Globus pallidus (tissue), 1 donor: ENCODE measurements around the gene SMURF2.
"Not testable (repeated sequence)": the region's sequence is repeated elsewhere in the genome, so short reads cannot be mapped to it uniquely, and the experiment has no call there.

Source experiments
- DNase-seq: peaks from one replicate; pipeline ENCODE4 v3.0.0-alpha.2; 2015; ENCODE audit warnings: low spot score

SMURF2 gene

DNA sequence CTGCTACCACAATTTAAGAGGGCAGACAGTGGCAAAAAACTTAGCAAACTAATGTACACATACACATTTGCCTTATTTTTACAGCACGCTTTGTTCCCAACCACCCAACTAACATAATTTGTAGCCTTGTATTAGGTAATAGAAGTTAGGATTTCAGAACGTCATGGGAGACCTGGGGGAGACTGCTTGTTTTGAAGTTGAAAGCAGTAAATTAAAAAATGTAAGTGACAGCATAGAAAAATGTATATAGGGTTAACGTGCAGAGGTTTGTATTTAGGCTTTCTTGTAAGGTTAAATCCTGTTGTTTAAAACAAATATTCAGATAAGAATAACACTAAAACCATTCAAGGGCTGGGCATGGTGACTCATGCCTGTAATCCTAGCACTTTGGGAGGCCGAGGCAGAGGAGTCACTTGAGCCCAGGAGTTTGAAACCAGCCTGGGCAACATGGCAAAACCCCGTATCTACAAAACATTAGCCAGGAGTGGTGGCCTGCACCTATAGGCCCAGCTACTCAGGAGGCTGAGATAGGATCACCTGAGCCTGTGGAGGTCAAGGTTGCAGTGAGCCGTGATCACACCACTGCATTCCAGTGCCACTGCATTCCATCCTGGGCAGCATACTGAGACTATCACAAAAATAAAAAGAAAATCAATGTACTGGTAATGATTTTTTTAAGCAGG lies 2.3 kb upstream of the SMURF2 start:
- not testable (repeated sequence) for DNase-seq

DNA sequence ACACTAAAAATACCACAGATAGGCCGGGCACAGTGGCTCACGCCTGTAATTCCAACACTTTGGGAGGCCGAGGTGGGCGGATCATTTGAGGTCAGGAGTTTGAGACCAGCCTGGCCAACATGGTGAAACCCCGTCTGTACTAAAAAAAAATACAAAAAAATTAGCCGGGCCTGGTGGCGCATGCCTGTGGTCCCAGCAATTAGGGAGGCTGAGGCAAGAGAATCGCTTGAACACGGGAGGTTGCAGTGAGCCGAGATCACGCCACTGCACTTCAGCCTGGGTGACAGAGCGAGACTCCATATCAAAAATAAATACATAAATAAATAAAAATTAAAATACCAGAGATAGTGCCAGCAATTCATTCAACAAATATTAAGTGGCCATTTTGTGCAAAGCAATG lies 1.7 kb upstream of the SMURF2 start:
- not testable (repeated sequence) for DNase-seq

DNA sequence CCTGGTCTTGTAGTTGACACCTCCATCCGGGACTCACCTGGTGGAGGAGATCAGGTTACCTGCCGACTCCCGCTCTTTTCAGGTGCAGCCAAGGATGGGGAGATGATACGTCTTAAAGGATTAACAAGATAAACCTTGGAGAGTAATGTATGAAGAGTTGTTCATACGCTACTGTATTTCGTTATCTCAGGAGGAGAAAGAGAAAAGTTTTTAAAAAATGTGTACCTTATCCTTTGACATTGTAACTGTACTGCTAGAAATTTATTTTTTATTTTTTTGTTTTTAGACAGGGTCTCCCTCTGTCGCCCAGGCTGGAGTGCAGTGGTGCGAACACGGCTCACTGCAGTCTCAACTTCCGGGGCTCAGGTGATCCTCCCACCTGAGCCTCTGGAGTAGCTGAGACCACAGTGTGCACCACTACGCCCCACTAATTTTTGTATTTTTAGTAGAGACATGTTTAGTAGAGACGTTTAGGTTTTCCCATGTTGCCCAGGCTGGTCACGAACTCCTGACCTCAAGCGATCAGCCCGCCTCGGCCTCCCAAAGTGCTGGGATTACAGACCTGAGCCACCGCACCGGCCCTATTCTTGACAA lies 764 bp upstream of the SMURF2 start:
- no peak for DNase-seq

DNA sequence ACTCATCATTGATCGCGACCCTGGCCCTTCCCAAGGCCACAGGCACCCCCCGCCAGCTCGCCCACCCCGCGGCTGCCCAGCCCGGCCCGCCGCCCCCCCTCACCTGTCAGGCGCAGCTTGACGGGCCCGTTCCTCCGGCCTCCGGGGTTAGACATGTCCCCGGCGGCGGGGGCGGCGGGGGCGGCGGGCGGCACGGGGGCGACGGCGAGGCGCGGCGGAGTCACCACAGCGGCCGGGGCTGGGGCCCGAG lies 456 bp downstream of the SMURF2 start:
- DNase-seq, result peak; percentile 25

DNA sequence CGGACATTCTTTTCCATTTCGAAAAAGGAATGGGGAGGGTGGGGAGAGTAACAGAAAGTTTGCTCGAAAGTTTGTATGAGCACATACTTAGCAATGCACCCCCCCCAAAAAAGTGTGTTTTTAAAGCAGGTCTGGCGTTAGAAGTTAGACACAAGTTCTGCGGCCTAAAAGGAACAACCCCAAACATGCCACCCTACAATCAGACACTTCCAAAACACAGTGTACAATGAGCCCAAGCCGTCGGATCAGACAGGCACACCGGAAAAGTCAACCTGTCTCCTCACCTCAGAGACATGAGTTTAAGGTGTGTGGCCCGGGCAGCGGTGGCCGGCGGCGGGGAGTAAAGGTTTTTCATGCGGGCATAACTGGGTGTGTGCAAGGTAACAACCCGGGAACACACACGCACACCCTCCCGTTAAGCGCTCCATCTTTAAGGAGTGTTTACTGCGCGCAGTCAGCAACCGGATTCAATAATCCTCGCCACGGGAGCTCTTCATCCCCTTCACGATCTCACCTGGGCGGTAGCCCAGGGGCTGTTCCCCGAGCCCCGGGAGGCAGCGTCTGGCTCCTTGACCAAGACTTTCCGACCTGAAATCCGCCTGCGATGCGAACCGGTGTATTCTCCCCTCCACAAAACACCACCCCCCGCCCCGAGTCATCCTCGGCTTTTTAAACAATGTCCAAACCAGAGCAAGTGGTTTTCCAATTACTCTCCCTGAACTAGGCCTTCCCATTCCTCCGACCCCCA lies 955 bp downstream of the SMURF2 start:
- DNase-seq, result peak; percentile 16

DNA sequence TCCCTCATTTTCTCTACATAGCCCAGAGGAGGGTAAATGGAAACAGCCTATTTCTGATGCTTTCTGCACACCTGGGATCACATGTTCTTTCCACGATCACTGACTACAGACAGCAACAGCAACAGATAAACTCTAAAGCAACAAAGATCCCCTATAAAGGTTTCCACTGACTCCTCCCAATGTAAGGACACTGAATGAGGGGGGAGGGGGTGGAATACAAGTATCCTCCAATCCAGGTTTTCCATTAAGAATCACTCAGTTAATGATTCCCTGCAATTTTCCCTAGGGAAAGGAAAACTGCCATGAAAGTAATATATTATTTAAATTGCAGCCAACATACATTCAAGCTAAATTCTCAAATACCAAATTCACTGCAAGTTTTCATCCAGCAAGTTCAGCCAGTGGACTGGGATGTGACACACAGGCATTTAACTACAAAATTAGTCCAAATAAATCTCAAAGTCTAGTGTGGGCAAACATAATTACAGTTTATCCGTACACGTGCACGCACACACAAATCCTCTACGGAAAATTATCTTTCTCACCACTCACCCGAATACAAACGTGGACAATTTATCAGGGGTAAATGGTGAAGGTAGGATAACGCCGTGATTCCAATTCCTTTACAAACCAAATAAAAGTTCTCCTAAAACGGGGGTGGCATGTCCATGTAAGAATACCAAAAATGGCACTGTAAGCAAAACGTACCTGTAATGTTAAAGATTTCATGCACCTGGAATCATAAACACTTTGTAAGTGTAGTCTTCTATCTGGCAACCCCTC lies 1.7 kb downstream of the SMURF2 start:
- not testable (repeated sequence) for DNase-seq

DNA sequence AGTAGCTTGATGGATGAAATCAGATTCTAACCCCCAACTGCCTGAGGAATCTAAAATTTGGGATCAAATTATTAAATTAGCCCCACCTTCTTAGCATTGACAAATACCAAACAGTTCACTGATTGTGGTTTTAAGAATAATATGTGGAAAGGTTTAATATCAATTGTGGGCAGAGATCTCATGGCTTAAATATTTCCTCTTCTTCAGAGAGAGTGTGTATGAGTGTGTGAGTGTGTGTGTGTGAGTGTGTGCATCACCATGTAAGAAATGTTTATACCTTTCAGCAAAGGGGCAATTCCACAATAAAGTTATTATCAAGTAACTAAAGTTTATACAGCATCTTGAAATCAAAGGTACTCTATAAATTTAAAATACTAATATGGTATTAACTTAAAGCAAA lies 3.2 kb downstream of the SMURF2 start:
- DNase-seq, result no peak

DNA sequence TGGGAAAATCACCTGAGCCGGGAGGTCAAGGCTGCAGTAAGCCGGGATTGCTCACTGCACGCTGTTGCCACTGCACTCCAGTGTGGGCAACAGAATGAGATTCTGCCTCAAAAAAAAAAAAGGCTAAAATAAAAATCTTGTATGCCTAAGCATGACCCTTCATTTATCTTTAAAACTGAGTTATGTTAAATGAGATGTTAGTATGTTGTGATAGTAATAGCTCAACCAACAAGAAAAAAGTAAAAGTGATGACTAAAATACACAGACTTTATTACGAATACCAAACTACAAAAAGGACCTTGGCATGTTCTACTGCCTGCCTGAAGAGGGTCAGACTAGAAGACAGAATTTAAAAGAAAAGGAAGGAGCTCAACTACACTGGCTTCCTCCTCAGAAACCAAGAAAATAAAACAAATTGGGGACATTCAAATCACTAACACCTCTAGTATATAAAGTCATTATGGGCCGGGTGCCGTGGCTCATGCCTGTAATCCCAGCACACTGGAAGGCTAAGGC lies 4.4 kb downstream of the SMURF2 start:
- no peak for DNase-seq

DNA sequence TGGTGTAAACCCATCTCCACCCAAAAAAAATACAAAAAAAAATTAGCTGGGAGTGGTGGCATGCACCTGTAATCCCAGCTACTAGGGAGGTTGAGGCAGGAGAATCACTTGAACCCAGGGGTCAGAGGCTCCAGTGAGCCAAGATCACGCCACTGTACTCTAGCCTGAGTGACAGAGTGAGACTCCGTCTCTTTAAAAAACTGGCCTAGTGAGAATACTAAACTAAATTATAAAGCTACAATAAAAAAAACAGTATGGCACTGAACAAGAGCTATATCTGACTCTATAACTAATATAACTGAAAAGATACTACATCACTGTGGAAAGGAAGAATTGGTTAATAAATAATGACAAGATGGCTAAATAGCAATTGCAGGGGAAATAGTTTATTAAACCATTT lies 6.4 kb downstream of the SMURF2 start:
- DNase-seq, result no peak

DNA sequence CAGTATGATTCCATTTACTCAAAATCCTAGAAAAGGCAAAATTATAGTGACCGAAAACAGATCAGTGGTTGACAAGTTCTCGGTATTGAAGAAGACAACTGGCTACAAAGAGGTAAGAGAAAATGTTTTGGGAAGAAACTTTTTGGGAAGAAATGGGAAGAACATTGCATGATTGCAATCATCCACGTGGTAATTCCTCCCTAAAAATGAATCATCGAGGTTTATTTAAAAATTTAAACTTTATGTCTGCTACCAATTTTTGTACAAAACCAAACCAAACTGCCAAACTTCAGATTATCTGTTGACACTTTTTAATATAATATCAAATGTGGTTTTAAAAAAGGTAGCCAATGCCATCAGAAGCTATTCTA lies 8.1 kb downstream of the SMURF2 start:
- DNase-seq, result no peak

DNA sequence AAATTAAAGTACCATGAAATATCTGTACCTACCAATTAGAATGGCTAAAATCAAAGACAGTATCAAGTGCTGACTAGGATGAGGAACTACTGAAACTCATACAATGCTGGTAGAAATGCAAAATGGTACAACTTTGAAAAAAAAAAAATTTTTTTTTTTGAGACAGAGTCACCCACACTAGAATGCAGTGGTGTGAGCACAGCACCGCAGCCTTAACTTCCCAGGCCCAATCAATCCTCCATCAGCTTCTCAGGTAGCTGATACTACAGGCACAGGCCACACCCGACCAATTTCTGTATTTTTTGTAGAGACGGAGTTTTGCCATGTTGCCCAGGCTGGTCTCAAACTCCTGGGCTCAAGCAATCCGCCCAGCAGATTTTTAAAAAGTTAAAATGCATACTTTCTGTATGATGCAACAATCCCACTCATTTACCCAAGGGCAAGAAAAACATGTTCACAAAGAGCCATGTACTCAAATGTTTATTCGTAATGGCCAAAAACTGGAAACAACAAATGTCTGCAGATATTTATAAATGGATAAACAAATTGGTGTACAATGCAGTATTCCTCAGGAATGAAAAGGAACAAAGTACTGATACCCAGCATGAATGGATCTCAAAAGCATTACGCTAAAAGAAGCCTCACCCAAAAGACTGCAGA lies 8.7 kb downstream of the SMURF2 start:
- DNase-seq, result no peak

DNA sequence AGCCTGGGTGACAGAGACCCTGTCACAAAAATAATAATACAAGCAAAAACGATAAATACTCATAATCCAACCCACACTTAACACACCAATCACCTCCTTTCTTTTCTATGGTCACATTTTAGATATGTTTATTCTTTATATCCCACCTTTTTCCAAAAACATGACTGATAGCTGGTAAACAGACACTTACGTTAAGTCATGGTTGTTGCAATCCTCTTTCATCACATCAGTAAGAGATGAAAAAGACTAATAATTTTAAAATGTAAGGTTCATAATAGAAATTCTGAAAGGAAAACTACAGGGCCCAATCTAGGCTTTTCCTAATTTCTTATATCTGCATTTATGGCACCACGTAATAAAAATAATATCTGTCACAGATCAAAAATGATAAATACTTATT lies 10.2 kb downstream of the SMURF2 start:
- no peak for DNase-seq

DNA sequence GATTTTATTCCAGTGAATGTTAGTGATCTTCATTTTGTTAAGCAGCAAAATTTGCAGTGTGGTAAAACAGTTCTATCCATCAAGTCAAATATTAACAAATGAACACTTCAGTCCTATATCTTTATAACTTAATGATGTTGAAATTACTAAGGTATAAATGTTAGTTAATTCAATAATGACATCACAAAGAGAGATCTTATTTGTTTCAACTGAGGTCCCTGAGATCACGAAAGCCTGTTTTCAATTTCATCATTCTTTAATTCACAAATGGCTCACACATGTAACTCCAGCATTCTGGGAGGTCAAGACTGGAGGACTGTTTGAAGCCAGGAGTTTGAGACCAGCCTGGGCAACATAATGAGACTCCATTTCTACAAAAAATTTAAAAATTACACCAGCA lies 13.9 kb downstream of the SMURF2 start:
- no peak for DNase-seq

DNA sequence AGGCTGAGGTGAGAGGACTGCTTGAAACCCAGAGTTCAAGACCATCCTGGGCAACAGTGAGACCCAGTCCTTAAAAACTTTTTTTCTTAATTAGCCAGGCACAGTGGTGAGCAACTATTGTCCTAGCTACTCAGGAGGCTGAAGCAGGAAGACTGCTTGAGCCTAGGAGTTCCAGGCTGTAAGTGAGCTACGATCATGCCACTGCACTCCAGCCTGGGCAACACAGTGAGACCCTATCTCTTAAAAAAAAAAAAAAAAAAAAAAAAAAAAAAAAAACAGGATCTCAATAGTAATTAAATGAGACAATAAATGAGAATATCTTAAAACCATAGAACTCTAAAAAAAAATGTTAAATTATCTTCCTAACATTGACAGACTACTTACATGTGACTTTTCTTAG lies 14.3 kb downstream of the SMURF2 start:
- DNase-seq, result no peak

DNA sequence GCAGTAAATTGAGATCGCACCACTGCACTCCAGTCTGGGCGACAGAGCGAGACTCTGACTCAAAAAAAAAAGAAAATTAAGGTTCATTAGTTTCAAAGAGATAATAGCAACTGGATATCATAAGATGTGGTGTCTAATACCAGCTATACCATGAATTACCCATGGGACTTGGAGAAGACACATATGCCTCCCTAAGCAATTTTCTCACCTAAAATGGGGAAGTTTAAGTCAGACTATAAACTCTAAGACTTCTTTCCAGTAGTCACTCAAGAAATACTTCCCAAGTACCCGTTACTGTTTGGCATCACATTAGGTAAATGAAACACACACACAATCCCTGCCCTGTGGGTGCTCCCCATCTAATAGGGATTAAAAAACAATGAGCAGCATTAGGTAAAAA lies 22.6 kb downstream of the SMURF2 start:
- DNase-seq, result no peak

DNA sequence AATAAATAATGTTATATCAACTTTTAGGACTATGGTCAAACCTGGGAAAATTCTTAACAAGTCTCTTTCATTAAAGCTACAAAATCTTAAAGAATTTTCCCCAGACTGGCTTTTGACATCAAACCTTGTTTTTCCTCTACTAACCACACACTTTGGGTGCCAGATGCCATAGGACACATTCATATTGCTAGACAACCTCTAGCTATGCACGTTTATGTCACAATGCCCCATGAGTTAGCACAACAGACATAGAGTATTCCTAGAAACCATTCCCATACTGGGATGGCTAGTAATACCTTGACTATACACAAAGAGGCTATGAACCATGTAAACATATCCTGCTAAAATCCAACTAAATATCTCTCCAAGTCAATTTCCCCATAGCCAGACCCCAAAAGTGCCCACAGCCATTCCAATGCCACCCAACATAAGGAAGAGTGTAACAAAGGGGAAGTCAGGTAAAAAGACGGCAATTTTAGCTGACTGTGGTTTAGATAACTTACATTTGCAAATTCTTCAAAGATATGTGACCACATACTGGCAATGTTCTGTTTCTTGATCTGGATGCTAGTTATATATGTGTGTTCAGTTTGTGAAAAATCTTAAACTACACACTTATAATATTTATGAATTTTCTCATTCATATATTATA lies 23.4 kb downstream of the SMURF2 start:
- no peak for DNase-seq

DNA sequence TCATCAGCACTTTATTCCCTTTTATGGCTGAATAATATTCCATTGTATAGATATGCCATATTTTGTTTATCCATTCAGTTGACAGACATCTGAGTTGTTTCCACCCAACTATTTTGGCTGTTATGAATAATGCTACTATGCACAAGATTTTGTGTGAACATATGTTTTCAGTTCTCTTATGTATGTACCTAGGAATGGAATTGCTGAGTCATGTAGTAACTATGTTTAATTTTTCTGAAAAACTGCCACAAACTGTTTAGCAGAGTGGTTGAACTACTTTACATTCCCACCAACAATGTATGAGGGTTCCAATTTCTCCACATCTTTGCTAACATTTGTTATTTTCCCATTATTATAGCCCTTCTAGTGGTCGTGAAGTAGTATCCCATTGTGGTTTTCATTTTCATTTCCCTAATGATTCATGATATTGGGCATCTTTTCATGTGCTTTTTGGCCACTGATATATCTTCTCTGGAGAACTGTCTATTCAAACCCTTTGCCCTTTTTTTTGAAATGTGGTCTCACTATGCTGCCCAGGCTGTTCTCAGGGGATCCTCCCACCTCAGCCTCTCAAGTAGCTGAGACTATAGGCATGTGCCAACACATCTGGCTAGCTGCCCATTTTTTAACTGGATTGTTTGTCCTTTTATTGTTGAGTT lies 26.3 kb downstream of the SMURF2 start:
- DNase-seq, result no peak

DNA sequence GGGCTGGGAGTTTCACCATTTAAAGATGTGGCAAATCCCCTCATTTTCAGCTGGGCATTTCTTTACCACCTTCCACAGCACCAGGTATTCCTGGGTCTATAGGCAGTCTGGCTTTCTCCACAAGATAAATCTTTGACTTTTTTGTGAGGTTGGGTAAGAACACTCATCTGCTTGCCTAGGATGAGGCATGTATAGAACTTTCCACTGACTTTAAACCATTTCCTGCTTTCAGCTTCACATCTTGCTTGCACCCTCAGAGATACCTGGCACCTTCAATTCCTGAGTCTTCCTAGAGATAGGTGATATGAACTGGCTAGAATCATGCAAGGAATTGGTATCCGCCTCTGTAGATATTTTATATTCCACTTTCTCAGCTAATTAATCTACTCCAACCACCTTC lies 27.9 kb downstream of the SMURF2 start:
- no peak for DNase-seq

DNA sequence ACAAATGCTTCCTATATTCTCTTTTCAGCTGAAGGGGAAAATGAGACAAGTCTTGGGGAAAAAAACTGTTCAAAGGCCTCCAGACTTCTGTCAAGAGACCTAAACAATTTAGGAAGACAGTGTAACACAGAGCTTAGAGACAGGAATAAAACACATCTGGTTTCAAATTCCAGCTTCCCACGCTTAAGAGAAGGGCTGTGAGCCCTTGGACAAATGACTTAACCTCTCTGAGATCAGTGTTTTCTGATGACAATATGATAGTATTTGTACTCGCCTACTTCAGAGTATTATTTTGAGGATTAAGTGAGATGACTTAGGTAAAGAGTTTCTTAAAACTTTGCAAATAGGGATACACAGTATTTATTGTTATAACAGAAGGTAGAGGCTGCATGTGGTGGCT lies 29.5 kb downstream of the SMURF2 start:
- no peak for DNase-seq

DNA sequence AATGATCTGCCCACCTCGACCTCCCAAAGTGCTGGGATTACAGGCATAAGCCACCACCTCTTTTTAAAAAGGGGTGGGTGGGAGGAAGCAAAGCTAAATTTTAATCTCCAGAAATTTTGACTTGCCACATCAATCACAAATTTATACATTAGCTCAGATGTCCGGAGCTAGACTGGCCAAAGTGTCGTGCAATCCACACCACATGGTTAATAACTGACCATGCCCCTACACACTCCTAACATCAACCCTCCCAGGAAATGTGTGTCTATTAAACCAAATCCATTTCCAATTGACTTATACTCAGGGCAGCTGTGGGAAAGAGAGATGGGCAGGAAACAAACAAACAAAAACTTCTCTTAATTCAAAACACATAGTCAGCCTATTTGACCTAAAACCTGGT lies 29.9 kb downstream of the SMURF2 start:
- DNase-seq, result no peak
